GM12874 (cell line): ENCODE results near the gene AGFG2.

Source experiments
- CTCF ChIP-seq: IDR thresholded peaks from 2 replicates; pipeline ENCODE4 v1.5.1; 2011; ENCODE audit warnings: low read depth, mild to moderate bottlenecking, control low read depth, low read length, moderate library complexity; ENCODE audit not compliant: insufficient read depth

AGFG2 gene

GRCh38 chr7:100546926-100547800, 8.2 kb downstream of the AGFG2 start:
- no peak for TF ChIP-seq CTCF

GRCh38 chr7:100547872-100548271, 8.9 kb downstream of the AGFG2 start:
- no peak for TF ChIP-seq CTCF

GRCh38 chr7:100552532-100552931, 13.5 kb downstream of the AGFG2 start:
- TF ChIP-seq CTCF = no peak

GRCh38 chr7:100553032-100553431, 14.0 kb downstream of the AGFG2 start:
- TF ChIP-seq CTCF = no peak

GRCh38 chr7:100555701-100556100, 16.7 kb downstream of the AGFG2 start:
- TF ChIP-seq CTCF = no peak

- TF ChIP-seq CTCF = no peak
Measured at GRCh38 chr7:100556541-100556940, 17.5 kb downstream of the AGFG2 start.

- TF ChIP-seq CTCF = no peak
Measured at GRCh38 chr7:100559127-100559526, 20.1 kb downstream of the AGFG2 start.
